GM19468 (cell line): Measurements from ENCODE around the gene GNG7.
"Not testable (repeated sequence)": the region's sequence is repeated elsewhere in the genome, so short reads cannot be mapped to it uniquely, and the experiment has no call there.

Experiments used
- ATAC-seq: cut with Tn5 transposase; IDR thresholded peaks from one replicate; pipeline ENCODE4 v1.9.1; 2021; ENCODE audit warnings: mild to moderate bottlenecking, moderate library complexity, moderate number of reproducible peaks; ENCODE audit not compliant: unreplicated experiment; ENCODE audit errors: extremely low read depth

Gene GNG7

GRCh38 chr19:2544576-2545415 is 157.7 kb downstream of the GNG7 start:
- ATAC-seq = no peak

- no peak for ATAC-seq
Observed at GRCh38 chr19:2543463-2544442, 158.7 kb downstream of the GNG7 start.

- not testable (repeated sequence) for ATAC-seq
Observed at GRCh38 chr19:2543072-2543462, 159.4 kb downstream of the GNG7 start.

GRCh38 chr19:2542341-2543069 is 160.0 kb downstream of the GNG7 start:
- no peak for ATAC-seq

GRCh38 chr19:2540646-2541454 is 161.6 kb downstream of the GNG7 start:
- no peak for ATAC-seq

- no peak for ATAC-seq
Observed at GRCh38 chr19:2540251-2540645, 162.2 kb downstream of the GNG7 start.

- no peak for ATAC-seq
Observed at GRCh38 chr19:2538096-2538757, 164.3 kb downstream of the GNG7 start.

GRCh38 chr19:2537584-2537983 is 164.9 kb downstream of the GNG7 start:
- ATAC-seq = not testable (repeated sequence)

GRCh38 chr19:2536461-2536860 is 166.0 kb downstream of the GNG7 start:
- no peak for ATAC-seq

GRCh38 chr19:2534423-2535013 is 168.0 kb downstream of the GNG7 start:
- ATAC-seq = no peak

- no peak for ATAC-seq
Observed at GRCh38 chr19:2533686-2534422, 168.6 kb downstream of the GNG7 start.

GRCh38 chr19:2533072-2533425 is 169.4 kb downstream of the GNG7 start:
- no peak for ATAC-seq

GRCh38 chr19:2532252-2533071 is 170.0 kb downstream of the GNG7 start:
- ATAC-seq = no peak

GRCh38 chr19:2529942-2530341 is 172.6 kb downstream of the GNG7 start:
- not testable (repeated sequence) for ATAC-seq

GRCh38 chr19:2529473-2529918 is 173.0 kb downstream of the GNG7 start:
- ATAC-seq = no peak

GRCh38 chr19:2528675-2529101 is 173.8 kb downstream of the GNG7 start:
- no peak for ATAC-seq

- ATAC-seq = no peak
Observed at GRCh38 chr19:2527686-2528085, 174.8 kb downstream of the GNG7 start.
